Body of pancreas (tissue), 4 donors: ENCODE measurements around the gene SLC35E1. TPM values are rescaled to one million over a fixed set of nuclear protein-coding genes. Genes with fewer than 3 reads are reported as not detected.
"Not testable (repeated sequence)": the region's sequence is repeated elsewhere in the genome, so short reads cannot be mapped to it uniquely, and the experiment has no call there.

Source experiments
- ATAC-seq: fragments of 150-250 bp; one replicate; pipeline ENCODE4 v1.9.1; 2016
- DNase-seq, 4 donors: peaks; one replicate each; pipeline ENCODE4 v3.0.0-alpha.2; 2019
- H3K27ac ChIP-seq, 4 donors: fragments of 200-600 bp; sonication (generic); 1 replicate in 3 of 4; 2 replicates in 1 of 4; pipeline versions ENCODE4 v1.5.1 to v1.6.1; 2016 to 2019; ENCODE audit warnings: mild to moderate bottlenecking in 1 of 4, mixed read lengths in 1 of 4, moderate library complexity in 1 of 4
- H3K27me3 ChIP-seq, 2 donors: fragments of 200-600 bp; sonication (generic); one replicate each; pipeline ENCODE4 v1.6.0; 2016; ENCODE audit warnings: mild to moderate bottlenecking in 1 of 2
- H3K36me3 ChIP-seq, 2 donors: fragments of 200-600 bp; sonication (generic); replicated peaks in 1 of 2; 2 replicates each; pipeline ENCODE4 v1.5.1; 2016; ENCODE audit warnings: low read depth in 2 of 2; ENCODE audit not compliant: insufficient read depth in 1 of 2
- H3K4me1 ChIP-seq: fragments of 200-600 bp; sonication (generic); one replicate; pipeline ENCODE4 v1.6.0; 2016
- H3K4me3 ChIP-seq, 2 donors: fragments of 200-600 bp; sonication (generic); 1 replicate in 1 of 2; 2 replicates in 1 of 2; pipeline ENCODE4 v1.5.1; 2016 to 2019
- H3K9me3 ChIP-seq, 3 donors: fragments of 200-600 bp; sonication (generic); 1 replicate in 2 of 3; 2 replicates in 1 of 3; pipeline ENCODE4 v1.5.1; 2016
- CTCF ChIP-seq, 7 experiments: fragments of 450-650 bp in 4 of 7; fragments of 200-600 bp in 3 of 7; sonication (generic) in 3 of 7; IDR thresholded peaks; one replicate each; pipeline ENCODE4 v1.5.1; 2016 to 2019; ENCODE audit warnings: antibody characterized with exemption in 7 of 7
- POLR2A ChIP-seq, 3 donors: fragments of 450-650 bp; IDR thresholded peaks; one replicate each; pipeline ENCODE4 v1.6.1; 2016; ENCODE audit warnings: antibody characterized with exemption in 3 of 3, mild to moderate bottlenecking in 2 of 3
- WGBS, 2 donors: methylation state at CpG; one replicate each; pipeline ENCODE4 v1.1.5; 2017; 5-methylcytosine and 5-hydroxymethylcytosine counted together
- intact Hi-C: fragments of 100-400 bp; cut with DNase I; formaldehyde crosslinking; loops from one replicate; pipeline ENCODE4 v1.15.1; 2023
- total RNA-seq, 2 donors: library from RNA; depleted of rRNA; stranded (reverse); fragments of >200 nt; gene quantifications; one replicate each; pipeline ENCODE4 v1.1.0, GENCODE V29; 2016

Gene SLC35E1
- total RNA-seq, 2 donors from 2014 or later, result 27.0 to 66.3 TPM

DNA sequence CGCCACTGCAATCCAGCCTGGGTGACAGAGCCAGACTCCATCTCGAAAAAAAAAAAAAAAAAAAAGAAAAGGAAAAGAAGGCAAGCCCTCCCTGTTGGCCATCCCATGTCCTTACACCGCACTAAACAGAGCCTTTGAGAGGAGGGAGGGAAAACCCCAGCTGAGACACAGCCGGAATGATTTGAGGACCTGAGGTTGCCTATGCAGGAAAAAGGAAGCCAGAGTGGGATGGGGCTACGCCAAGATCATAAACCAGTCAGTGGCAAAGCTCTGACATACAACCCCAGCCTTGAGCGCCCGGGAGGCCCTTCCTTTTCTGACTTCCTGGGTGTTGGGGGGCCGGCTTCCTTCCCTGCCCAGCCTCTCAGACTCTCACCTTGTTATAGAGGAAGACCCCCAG is 17.4 kb downstream of the SLC35E1 start:
- intact Hi-C loops, result no loop called here
- DNase-seq (no peak), ATAC-seq (no peak)
- H3K27me3 ChIP-seq, result no peaks in the 10 kb centered on the region
- H3K9me3 ChIP-seq, result no peaks in the 10 kb centered on the region
- no peak overlapping the region for H3K4me3 ChIP-seq
- peaks cover 0 to 27% of the 10 kb centered on the region in 2 donors for H3K36me3 ChIP-seq
- H3K4me1 ChIP-seq, result peaks cover 6% of the 10 kb centered on the region
- no peak overlapping the region for H3K27ac ChIP-seq
- TF ChIP-seq POLR2A (IDR thresholded peaks at IDR 0.05), result no peak
- no peak for TF ChIP-seq CTCF (IDR thresholded peaks at IDR 0.05)
- 78 to 93% methylated on average over 6 to 8 of the region's 8 CpGs for WGBS, 2 donors

DNA sequence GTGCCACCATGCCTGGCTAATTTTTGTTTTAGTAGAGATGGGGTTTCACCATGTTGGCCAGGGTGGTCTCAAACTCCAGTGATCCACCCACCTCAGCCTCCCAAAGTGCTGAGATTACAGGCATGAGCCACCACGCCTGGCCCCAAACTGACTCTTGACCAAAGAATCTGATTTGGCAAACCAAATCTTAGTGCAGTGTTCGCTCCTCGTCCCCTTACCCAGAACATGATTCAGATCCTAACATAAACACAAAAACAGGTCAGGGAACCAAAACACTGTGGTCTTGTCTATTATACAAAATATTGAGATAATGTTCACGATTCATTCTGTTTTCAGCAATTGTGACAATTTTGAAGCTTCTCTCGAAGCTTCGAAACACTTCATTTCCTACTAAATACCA is 20.3 kb downstream of the SLC35E1 start:
- ATAC-seq, H3K27ac ChIP-seq, intact Hi-C loops, H3K27me3 ChIP-seq, H3K9me3 ChIP-seq, DNase-seq, H3K4me1 ChIP-seq, H3K4me3 ChIP-seq: not testable (repeated sequence)
- peaks cover 0 to 25% of the 10 kb centered on the region in 2 donors for H3K36me3 ChIP-seq
- 93 to 95% methylated on average over 5 to 6 of the region's 6 CpGs for WGBS, 2 donors

GRCh38 chr19:16548956-16549355 is 23.3 kb downstream of the SLC35E1 start:
- H3K36me3 ChIP-seq, result peaks cover 0 to 10% of the 10 kb centered on the region in 2 donors
- H3K27me3 ChIP-seq, result no peaks in the 10 kb centered on the region
- ATAC-seq (no peak), DNase-seq (no peak)
- intact Hi-C loops, result no loop called here
- no peak overlapping the region for H3K4me3 ChIP-seq
- no peak overlapping the region for H3K27ac ChIP-seq
- no peaks in the 10 kb centered on the region for H3K9me3 ChIP-seq
- TF ChIP-seq POLR2A (IDR thresholded peaks at IDR 0.05) (no peak), CTCF (IDR thresholded peaks at IDR 0.05) (no peak)
- peaks cover 6% of the 10 kb centered on the region for H3K4me1 ChIP-seq
- WGBS, 2 donors, result 74 to 83% methylated on average over 4 of the region's 4 CpGs

DNA sequence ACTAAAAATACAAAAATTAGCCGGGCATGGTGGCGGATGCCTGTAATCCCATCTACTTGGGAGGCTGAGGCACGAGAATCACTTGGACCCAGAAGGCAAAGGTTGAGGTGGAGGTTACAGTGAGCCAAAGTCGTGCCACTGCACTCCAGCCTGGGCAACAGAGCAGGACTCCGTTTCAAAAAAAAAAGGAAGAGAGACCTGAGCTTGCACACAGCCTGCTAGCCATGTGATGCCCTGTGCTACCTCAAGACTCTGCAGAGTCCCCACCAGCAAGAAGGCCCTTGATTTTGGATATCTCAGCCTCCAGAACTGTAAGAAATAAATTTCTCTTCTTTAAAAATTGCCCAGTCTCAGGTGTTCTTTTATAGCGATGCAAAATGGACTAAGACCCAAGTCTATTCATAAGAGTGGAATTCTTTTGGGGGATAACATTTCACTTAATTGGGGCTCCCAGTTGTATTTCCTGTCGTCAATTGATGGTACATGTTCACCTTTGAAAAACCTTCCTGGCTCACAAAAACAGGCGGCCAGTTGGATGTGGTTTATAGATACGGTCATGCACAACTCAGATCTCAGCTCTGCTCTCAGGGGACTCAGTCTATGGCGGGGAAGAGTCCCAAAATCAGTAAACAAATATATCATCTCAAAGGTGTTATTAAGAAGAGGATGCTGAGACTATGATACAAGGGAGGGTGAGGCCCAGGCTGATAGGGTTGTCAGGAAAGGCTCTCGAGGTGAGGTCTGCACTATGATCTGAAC is 27.6 kb downstream of the SLC35E1 start:
- no peak for ATAC-seq
- intact Hi-C loops, result no loop called here
- 92 to 95% methylated on average over 10 to 11 of the region's 11 CpGs for WGBS, 2 donors
- Histone ChIP-seq H3K9me3 (no peaks in the 10 kb centered on the region), H3K4me1 (peaks cover 30% of the 10 kb centered on the region), H3K27ac (no peak overlapping the region), H3K27me3 (no peaks in the 10 kb centered on the region), H3K4me3 (no peak overlapping the region), H3K36me3 (no peaks in the 10 kb centered on the region)
- TF ChIP-seq CTCF (IDR thresholded peaks at IDR 0.05), result no peak
- TF ChIP-seq POLR2A (IDR thresholded peaks at IDR 0.05), result no peak
- DNase-seq, result no peak

DNA sequence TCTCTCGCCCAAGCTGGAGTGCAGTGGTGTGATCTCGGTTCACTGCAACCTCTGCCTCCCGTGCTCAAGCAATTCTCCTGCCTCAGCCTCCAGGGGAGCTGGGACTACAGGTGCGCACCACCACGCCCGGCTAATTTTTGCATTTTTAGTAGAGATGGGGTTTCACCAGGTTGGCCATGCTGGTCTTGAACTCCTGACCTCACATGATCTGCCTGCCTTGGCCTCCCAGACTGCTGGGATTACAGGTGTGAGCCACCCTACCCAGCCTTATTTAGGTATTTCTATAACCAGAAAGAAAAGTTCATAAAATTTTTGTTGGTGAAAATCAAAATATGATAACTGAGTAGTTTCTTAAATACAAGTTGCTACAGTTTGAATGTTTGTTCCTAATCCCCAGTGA is 28.5 kb downstream of the SLC35E1 start:
- peaks cover 33% of the 10 kb centered on the region for H3K4me1 ChIP-seq
- intact Hi-C loops, H3K27me3 ChIP-seq, ATAC-seq, DNase-seq, H3K36me3 ChIP-seq, H3K9me3 ChIP-seq, H3K4me3 ChIP-seq, H3K27ac ChIP-seq: not testable (repeated sequence)
- 79 to 82% methylated on average over 6 of the region's 6 CpGs for WGBS, 2 donors
